GM13977 (cell line): ENCODE results near the gene RASSF1.
A peak's percentile ranks its signal among the peaks of the same experiment; 100 is the strongest.

Experiments used
- DNase-seq: peaks from one replicate; pipeline ENCODE4 v3.0.0; 2012; ENCODE audit warnings: low spot score
- CTCF ChIP-seq: IDR thresholded peaks from 2 replicates; pipeline ENCODE4 v1.5.1; 2012; ENCODE audit warnings: mild to moderate bottlenecking, control low read depth; ENCODE audit not compliant: insufficient read depth; ENCODE audit errors: extremely low read depth, missing control alignments
- in situ Hi-C: fragments of 300-500 bp; cut with MboI; formaldehyde crosslinking; loops from one replicate; pipeline ENCODE4 v1.12.0; 2022; ENCODE audit warnings: low sequenced_read_pairs, low pct_unique_long_range_greater_than_20kb, mixed read lengths, inconsistent platforms; ENCODE audit not compliant: unreplicated experiment

RASSF1 gene

GRCh38 chr3:50352781-50353180 is 12.1 kb upstream of the RASSF1 start:
- DNase-seq: no peak
- TF ChIP-seq CTCF: peak; percentile 24
- in situ Hi-C loops: no loop called here

GRCh38 chr3:50351323-50351697 is 10.7 kb upstream of the RASSF1 start:
- in situ Hi-C loops: no loop called here
- no peak for TF ChIP-seq CTCF
- DNase-seq: no peak

- TF ChIP-seq CTCF: no peak
- in situ Hi-C loops: no loop called here
- peak; percentile 96 for DNase-seq
These were observed 10.1 kb upstream of the RASSF1 start, which contains the start of the genes CYB561D2 and NPRL2 for GRCh38 chr3:50350527-50351322. CYB561D2 (plus strand) TSS chr3:50350862; CDS start chr3:50351434, 572 bp downstream. NPRL2 (minus strand) TSS chr3:50350775; CDS start chr3:50350652, 123 bp downstream.

GRCh38 chr3:50350213-50350526 is 9.5 kb upstream of the RASSF1 start:
- TF ChIP-seq CTCF: no peak
- DNase-seq: no peak
- in situ Hi-C loops: no loop called here

GRCh38 chr3:50347187-50347813 is 6.7 kb upstream of the RASSF1 start:
- peak; percentile 59 for TF ChIP-seq CTCF
- in situ Hi-C loops: loop anchor here (10.0 kb wide), 1 partner anchor 208 kb away; no protein-coding TSS in a partner anchor
- peak; percentile 75 for DNase-seq

- peak; percentile 87 for DNase-seq
- TF ChIP-seq CTCF: no peak
- in situ Hi-C loops: loop anchor here (10.0 kb wide), 1 partner anchor 209 kb away; no protein-coding TSS in a partner anchor
These were observed 5.1 kb upstream of the RASSF1 start, which contains the start of gene ZMYND10 for GRCh38 chr3:50345586-50346234. ZMYND10 (minus strand) TSS chr3:50345732; CDS start chr3:50345579, 153 bp downstream.
